ENCODE measurements around the gene OLFM1.

The OLFM1 gene

DNA sequence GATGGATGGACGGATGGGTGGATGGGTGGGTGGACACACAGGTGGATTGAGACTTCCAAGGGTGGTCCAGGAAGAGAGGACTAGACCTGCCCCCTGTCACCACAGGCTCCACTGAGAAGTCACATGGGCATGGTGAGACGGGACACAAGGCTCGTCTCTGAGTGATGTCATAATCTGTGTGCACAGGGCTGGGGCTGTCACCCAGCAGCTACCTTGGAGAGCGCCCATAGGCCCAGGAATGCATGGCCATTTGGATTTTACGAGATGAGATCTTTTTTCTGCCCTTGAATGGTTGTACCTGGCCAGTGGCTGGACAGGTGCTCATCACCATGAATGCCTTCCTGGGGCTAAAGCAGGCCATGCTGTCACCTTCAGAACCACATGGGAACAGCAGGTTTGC, 3.1 kb downstream of the OLFM1 start:
- no peak for DNase-seq

DNA sequence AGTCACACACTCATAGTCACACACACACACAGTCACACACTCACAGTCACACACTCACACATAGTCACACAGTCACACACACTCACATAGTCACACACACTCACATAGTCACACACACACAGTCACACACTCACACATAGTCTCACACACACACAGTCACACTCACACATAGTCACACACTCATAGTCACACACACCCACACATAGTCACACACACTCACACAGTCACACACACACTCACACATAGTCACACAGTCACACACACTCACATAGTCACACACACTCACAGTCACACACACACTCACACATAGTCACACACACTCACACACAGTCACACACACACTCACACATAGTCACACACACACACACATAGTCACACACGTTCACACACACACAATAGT, 4.1 kb downstream of the OLFM1 start:
- DNase-seq, result no peak

- DNase-seq, result no peak
These were observed 5.6 kb downstream of the OLFM1 start for GRCh38 chr9:135093111-135093510.

- no peak for DNase-seq
These were observed 6.6 kb downstream of the OLFM1 start for GRCh38 chr9:135093911-135094584.

GRCh38 chr9:135095470-135096407, 8.3 kb downstream of the OLFM1 start:
- DNase-seq, result no peak

DNA sequence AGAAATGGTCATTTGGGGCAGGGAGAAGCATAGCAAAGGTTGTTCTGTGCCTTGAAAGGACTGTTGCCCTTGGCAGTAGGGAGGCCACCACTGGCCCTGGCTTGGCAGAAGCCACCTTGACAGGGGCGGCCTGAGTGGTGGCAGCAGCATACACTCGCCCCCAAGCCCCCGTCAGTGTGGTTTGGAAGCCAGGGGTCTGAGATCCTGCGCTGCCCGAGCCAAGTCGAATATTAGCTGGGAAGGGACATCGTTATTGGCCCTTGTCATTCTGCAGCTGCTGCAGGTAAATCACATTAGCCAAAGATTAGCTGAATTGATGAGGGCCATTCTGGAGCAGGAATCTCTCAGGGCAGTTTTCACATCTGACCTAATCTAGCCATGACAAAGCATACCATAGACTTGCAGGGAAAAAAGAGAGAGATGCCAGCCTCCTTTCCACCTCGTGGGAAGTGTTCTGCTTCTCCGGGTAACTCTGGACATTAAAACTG, 9.0 kb downstream of the OLFM1 start:
- DNase-seq, result no peak

DNA sequence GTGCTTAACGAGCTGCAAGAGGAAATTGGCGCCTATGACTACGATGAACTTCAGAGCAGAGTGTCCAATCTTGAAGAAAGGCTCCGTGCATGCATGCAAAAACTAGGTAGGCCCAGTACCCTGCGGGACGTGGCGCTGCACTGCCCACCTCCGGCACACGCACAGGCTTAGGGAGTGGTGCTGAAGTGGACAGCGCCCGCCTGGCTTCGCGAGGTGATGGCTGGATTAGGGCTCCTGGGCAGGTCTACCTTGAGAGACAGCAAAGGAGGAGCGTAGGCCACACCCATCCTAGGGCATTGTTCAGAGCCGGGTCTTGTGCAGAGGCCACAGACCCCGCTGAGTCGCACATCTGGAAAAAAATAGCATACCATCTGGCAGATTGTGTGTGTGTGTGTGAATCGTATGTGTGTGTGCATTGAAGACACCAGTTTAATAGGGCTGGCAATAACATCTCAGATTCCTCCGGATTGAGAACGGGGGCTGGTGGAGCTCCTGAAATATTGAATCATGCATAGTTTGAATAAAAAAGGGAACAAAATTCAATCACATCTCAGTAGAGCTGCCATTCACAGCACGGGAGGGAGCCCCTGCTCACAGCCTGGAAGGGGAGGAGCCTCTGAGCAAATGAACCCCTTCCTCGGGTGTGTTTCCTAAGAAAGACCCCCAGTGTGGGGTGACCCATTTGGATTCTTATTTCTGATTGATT, 11.1 kb downstream of the OLFM1 start:
- DNase-seq, result no peak

GRCh38 chr9:135099574-135099973, 12.1 kb downstream of the OLFM1 start:
- DNase-seq, result no peak

DNA sequence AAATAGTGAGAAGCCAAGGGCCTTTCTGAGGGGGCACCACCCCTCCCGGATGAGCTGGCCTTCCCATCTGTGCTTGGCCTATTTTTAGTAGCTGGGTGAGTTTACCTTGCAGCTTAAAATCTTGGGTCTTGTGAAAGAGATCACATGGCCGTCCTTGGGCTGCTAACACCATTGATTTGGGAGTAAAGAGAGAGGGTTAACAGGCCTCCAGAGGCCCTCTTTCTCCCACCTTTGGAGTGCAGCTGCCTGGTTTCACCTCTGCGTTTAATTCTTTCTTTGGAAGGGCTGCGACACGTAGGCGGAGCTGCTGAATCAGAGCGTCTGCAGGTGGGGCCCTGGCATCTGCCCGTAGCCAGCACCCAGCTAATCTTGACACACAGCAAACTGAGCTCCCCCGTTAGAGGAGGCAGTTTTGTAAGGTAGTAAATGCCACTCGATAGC, 12.8 kb downstream of the OLFM1 start:
- DNase-seq, result no peak

DNA sequence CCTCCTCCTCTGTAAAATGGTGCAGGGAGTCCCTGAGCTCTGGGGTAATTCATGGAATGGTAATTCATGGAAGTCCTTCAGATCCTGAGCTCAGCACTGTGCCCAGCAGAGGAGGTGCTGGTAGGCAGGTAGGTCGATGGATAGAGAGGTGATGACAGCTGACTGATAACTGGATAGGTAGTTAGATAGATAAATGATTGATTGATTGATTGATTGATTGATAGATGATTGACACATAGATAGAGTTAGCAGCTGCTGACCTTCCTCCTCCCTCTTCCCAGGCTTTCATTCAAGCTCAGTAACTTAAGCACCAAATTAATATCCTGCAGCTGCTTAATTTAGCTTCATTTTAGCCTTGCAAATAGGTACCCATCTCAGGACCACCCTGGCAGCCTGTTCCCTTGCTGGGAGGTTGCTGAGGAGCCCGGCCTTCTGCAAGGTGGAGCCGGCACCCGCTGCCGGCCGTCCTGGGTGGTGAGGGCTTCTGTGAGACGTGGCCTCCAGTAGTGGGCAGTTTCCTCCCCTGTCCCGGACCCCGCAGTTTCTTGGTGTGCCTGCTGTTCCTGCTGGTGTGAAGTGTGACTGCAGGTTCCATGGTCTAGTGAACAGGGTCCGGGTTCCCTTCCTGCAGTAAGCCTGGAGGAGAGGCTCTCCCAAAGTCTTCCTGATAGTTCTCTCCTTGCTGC, 13.4 kb downstream of the OLFM1 start:
- no peak for DNase-seq

DNA sequence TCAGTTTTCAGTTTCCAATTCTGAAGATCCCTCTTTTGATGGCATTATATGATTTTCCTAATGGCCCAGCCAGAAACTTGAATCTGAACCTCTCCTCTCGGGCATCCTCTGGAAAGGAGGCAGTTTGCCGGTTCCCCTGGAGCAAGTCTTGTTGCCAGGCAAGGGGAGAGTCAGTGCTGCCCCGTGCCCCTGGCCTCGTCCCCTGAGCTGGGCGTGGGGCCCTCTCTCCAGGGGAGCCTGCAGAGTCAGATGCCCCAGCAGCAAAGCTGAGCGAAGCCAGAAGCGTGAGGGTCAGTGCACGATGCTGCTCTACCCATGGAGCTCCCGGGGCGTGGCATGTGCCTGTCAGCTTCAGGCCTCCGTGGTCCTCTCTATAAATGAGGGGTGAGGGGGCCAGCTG, 14.0 kb downstream of the OLFM1 start:
- no peak for DNase-seq

- DNase-seq, result no peak
These were observed 14.5 kb downstream of the OLFM1 start for GRCh38 chr9:135101926-135102325.

DNA sequence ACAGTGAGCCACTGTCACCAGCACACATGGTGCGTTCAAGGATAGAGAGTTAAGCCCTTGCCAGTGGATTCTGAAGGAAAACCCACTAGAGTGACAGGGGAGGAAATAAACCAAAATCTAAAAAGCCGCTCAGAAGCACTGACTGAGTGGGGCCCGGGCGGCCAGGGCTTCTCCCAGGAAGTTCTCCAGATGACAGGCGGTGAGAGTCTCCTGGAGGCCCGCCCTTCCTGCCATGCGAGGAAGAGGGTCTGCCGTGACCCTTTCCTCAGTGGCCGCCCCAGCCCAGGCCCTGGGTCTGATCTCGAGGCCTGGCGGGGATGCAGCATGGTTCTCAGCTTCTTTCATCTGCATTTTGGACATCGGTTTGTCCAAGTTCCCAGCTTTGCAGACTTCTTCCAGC, 14.9 kb downstream of the OLFM1 start:
- no peak for DNase-seq

DNA sequence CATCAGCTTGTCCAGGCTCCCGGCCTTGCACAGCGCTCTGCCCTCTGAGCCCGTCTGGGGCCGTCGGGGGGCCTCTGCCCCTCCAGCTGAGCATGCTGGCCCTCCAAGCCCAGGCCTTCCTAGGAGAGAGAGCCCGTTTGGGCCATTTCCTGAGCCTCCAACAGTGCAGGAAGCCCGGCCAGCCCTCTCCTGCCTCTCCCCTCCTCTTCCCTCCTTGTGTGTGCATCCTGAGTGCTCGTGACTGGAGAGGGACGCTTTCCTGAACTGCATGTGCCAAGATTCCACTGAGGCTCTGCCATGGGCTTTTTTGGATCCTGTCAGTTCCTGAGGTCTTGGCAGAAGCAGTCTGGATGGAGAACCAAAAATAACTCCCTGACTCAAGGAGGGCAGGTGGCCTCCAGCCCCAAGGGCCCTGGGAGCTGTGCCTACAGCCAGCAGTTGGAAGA, 15.6 kb downstream of the OLFM1 start:
- no peak for DNase-seq

- no peak for DNase-seq
These were observed 16.6 kb downstream of the OLFM1 start for GRCh38 chr9:135103931-135104639.

- DNase-seq, result no peak
These were observed 17.3 kb downstream of the OLFM1 start for GRCh38 chr9:135104761-135105160.

GRCh38 chr9:135105211-135105745, 17.8 kb downstream of the OLFM1 start:
- no peak for DNase-seq

- DNase-seq, result no peak
These were observed 18.5 kb downstream of the OLFM1 start for GRCh38 chr9:135105938-135106491.

- DNase-seq, result no peak
These were observed 19.2 kb downstream of the OLFM1 start for GRCh38 chr9:135106551-135107270.

DNA sequence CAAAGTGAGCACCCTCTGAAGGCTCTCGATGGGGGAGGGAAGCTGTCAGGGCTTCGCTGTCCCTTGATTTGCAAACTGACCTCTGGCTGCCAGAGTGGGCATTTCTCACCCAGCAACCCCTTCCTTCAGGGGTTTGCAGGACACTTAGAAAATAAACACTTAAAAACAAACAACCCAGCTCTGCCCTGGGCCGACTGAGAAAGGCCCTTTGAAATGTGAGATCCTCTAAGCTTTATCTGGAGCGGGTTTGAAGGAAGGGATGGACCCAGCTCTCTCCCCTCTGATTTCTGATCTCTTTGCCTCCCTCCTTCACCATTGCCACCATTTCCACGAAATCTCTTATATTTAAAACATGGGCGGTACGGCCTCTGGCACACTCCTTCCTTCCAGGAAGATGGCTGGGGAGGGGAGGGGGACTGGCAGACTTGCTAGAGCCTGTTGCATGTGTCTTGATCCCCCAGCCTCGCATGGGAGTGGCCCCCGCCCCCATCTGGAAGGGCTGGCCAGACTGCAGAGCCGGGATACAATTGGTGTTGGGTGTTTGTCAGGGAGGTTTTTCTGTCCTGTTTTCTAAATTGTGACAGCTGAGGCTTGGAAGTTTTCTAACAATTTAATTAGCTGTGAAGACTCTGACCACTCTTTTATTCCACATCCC, 20.2 kb downstream of the OLFM1 start:
- DNase-seq, result no peak
